ENCODE measurements around the gene DSCAM. TPM values are rescaled to one million over a fixed set of nuclear protein-coding genes. Genes with fewer than 3 reads are reported as not detected.
A peak's percentile ranks its signal among the peaks of the same experiment; 100 is the strongest.

DSCAM gene
- total RNA-seq, 2 donors from 2014 or later, result not detected

DNA sequence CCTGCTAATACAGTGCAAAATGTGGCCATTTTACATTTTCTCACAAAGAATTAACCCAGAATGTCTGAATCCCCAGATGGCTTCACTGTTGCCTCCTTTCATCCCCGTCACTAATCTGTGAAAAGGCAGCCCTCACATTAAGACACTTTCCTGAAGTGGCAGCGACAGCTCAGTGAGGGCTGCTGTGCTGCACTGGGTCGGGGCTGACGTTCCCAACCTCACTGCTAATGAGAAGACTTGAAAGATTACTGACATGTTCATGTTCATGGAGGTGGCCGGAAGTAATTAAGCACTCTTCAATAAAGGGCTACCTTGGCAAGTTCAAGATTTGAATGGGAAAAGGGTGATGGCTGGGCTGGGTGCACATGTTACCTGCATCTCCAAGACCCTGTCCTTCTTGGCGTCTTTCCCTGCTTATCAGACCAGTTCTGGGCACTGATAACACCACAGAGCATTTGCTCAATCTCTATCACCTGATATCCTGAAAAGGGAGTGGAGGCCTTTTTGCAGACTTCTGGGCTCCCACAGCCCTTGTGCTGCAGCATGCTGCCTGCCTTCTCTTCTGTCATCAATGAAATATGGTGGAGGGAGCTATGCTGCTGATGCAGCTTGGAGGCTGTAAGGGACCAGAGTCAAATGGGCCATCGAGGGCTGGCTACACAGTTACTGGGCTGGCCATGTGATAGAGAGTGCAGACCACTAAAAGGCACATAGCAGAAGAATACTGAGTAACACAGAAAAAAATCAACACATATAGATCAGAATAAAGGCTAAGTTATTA is 596.3 kb downstream of the DSCAM start:
- ATAC-seq, result no peak
- Mint-ChIP-seq H3K36me3 (peaks cover 0 to 15% of the 10 kb centered on the region in 2 donors), H3K9me3 (peaks cover 23 to 35% of the 10 kb centered on the region in 2 donors), H3K27ac (no peak overlapping the region)
- no peak for DNase-seq (ENCODE audit: low spot score in 2 of 2)

DNA sequence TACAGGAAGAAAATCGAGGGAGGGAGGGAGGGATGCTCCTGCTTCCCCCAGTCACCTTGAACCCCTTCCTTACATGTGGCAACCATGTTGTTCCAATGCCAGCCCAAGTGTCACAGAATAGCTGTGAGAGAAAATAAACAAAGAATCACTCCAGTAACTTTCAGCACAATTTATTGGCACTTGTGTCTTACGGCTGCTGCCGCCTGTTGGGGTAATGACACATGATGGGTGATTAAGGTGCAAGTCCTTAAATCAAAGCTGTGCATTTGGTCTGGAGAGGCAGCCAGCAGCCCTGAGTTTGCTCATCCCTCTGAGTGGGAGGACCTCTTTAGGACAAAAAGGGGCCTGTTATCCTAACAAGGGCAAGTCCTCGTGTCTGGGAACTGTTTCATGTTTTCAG is 602.0 kb downstream of the DSCAM start:
- DNase-seq (ENCODE audit: low spot score in 2 of 2) (no peak), ATAC-seq (no peak)
- Mint-ChIP-seq H3K36me3 (peaks cover 0 to 10% of the 10 kb centered on the region in 2 donors), H3K9me3 (peaks cover 26 to 27% of the 10 kb centered on the region in 2 donors), H3K27ac (no peak overlapping the region)

DNA sequence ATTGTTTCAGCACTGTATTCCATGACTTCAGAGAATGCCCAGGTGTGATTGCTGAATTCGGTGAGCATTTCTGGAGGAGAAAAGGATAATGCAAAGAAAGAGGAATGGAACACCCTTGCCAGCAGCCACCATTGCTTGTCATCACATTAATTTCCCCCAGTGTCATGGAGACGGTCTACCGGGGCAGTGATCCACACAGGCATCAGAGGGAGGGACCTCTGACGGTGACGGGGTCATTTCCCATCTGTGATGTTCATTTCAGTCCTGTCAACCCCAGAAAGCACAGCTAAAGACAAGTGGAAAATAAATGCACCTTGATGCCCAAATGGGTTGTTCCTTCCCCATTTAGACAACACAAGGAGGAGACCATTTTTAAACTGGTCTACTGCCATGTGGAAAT is 603.3 kb downstream of the DSCAM start:
- no peak for ATAC-seq
- Mint-ChIP-seq H3K9me3 (peaks cover 20 to 21% of the 10 kb centered on the region in 2 donors), H3K36me3 (peaks cover 0 to 9% of the 10 kb centered on the region in 2 donors), H3K27ac (no peak overlapping the region)
- no peak for DNase-seq (ENCODE audit: low spot score in 2 of 2)

DNA sequence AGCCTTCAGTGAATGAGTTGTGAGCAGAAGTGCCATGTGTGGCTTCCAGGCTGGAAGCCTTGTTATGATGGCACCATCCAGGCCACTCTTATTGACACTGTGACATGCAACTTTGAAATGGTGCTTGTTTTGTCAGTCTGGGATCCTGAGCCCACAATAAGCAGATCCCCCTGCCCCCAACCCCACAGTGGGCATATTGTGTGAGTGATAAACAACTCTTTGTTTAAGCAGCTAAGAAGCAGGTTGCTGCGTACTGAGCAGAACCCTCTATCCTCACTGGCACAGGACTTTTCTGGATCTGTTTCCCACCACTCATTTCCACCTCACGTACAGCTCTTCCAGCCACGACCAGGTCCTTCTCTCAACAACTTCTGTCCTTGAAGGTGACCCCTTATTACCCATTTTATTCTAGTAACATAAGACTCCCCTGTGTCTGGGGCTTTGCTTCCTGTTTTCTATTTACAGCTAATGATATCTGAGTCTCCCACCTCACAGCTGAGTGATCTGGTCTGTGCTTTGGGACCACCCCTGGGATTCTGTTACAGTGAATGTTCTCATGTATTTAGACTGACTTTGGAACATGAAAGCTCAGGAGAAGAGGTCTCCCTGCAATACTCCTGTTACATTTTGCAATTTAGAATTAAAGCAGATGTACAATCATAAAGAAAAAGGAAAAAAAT is 604.2 kb downstream of the DSCAM start:
- H3K27ac Mint-ChIP-seq, result no peak overlapping the region
- no peak for ATAC-seq
- no peak for DNase-seq (ENCODE audit: low spot score in 2 of 2)
- peaks cover 14 to 15% of the 10 kb centered on the region in 2 donors for H3K9me3 Mint-ChIP-seq
- H3K36me3 Mint-ChIP-seq, result no peaks in the 10 kb centered on the region

DNA sequence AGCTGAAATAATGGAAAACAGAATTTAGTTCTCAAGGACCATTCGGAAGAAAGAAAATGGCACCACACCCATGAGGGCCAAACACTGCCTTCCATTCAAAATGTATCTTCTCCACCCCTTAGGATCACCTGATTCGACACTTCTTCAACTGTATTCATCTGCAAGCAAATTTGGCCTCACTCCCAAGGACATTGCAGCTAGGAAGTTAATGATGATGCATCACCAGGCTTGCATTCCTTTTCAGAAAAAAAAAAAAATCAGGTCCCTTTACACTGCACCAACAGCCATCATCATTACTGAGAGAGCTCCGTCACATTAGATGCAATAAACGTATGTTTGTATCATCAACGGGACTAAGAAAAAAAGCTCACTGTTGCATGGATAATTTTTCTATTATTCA is 611.4 kb downstream of the DSCAM start:
- no peak for ATAC-seq
- no peak for DNase-seq (ENCODE audit: low spot score in 2 of 2)
- peaks cover 6 to 18% of the 10 kb centered on the region in 2 donors for H3K9me3 Mint-ChIP-seq
- H3K36me3 Mint-ChIP-seq, result no peaks in the 10 kb centered on the region
- H3K27ac Mint-ChIP-seq, result no peak overlapping the region

DNA sequence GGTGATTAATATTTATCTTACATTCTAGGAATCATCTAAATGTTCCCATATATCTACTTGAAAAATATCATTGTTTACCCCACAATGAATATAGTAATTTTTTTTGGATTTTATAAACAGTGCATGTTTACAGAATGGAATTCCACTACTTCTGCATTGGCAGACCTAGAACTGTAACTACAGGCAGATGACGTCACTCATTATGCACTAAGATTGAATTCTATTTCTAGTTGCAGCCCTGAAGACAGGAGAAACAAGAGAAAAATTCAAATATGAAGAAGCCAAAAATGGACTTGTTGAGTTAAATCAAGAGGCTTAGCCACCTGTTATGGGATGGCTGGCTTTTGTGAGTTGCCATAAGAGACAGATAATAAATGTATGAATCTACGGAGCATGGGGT is 615.0 kb downstream of the DSCAM start:
- no peak for DNase-seq (ENCODE audit: low spot score in 2 of 2)
- no peak for ATAC-seq
- Mint-ChIP-seq H3K27ac (no peak overlapping the region), H3K36me3 (no peaks in the 10 kb centered on the region), H3K9me3 (peaks cover 0 to 15% of the 10 kb centered on the region in 2 donors)

DNA sequence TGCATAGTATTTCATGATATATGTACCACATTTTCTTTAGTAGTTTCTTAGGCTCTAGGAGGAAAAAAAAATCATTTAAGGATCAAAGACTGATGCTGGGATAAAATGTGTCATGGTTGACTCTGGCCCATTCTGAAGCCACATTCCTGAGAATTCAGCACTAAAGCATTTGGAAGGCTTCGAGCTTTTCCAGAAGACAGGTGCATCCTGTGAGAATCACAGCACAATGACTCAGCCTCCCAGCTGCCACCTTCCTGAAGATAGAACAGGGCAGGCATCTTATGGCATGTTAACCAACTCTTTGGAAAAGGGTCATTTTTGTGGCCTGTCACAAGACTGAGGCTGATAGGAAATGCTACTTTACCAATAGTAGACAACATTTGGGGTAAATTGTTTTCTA is 619.9 kb downstream of the DSCAM start:
- Mint-ChIP-seq H3K36me3 (peaks cover 0 to 7% of the 10 kb centered on the region in 2 donors), H3K27ac (no peak overlapping the region), H3K9me3 (peaks cover 10 to 18% of the 10 kb centered on the region in 2 donors)
- ATAC-seq (no peak), DNase-seq (ENCODE audit: low spot score in 2 of 2) (no peak)

DNA sequence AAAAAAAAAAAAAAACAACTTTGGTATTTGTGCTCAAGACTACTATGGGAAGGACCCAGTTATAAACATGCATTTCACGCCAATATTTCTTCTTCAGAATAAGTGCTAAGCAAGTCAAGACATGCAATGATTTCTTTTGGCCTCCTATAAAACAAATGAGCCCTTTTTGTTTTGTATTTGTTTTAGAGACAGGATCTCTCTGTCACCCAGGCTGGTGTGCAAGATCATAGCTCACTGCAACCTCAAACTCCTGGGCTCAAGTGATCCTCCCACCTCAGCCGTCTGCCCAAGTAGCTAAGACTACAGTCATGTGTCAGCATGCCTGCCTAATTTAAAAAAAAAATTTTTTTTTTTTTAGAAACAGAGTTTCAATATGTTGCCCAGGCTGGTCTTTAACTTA is 631.0 kb downstream of the DSCAM start:
- no peak for DNase-seq (ENCODE audit: low spot score in 2 of 2)
- Mint-ChIP-seq H3K9me3 (peaks cover 0 to 5% of the 10 kb centered on the region in 2 donors), H3K36me3 (no peaks in the 10 kb centered on the region), H3K27ac (no peak overlapping the region)
- ATAC-seq, result no peak

DNA sequence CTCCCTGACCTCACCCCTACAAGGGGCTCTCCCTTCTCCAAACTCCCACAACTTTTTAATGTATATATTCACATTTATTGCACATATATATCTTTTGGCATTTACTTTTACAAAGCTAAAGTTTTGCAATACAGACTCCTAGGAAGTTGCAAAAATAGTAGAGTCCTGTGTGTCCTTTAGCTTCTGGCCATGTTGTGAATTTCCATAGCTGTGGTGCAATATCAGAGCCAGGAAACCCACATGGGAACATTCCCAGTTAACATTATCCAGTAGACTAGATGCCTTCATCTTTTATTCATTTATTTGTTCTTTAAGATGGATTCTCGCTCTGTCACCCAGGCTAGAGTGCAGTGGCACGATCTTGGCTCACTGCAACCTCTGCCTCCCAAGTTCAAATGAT is 636.7 kb downstream of the DSCAM start:
- no peak for DNase-seq (ENCODE audit: low spot score in 2 of 2)
- Mint-ChIP-seq H3K9me3 (no peaks in the 10 kb centered on the region), H3K27ac (no peak overlapping the region), H3K36me3 (no peaks in the 10 kb centered on the region)
- ATAC-seq, result no peak

DNA sequence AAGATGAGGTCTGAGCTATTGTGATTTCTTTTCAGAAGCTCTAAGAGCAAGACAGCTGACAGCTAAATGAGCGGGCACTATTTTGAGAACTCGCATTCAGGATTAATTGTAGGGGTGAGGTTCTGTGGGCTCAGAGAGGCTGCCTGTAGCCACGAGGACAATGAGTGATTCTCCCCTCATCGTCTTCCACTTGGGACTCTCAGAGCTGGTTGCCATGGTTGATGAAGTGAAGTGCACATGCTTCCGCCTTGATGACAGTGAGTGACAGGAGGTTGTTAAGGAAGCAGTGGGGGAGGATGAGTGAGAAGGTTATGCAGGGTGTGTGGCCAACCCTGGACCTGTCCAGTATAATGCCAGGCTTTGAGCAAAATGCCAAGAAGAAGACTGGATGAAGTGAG is 638.0 kb downstream of the DSCAM start:
- Mint-ChIP-seq H3K27ac (peak overlapping the region in 1 of 2 donors; percentile 57), H3K36me3 (no peaks in the 10 kb centered on the region), H3K9me3 (no peaks in the 10 kb centered on the region)
- ATAC-seq, result no peak
- no peak for DNase-seq (ENCODE audit: low spot score in 2 of 2)

DNA sequence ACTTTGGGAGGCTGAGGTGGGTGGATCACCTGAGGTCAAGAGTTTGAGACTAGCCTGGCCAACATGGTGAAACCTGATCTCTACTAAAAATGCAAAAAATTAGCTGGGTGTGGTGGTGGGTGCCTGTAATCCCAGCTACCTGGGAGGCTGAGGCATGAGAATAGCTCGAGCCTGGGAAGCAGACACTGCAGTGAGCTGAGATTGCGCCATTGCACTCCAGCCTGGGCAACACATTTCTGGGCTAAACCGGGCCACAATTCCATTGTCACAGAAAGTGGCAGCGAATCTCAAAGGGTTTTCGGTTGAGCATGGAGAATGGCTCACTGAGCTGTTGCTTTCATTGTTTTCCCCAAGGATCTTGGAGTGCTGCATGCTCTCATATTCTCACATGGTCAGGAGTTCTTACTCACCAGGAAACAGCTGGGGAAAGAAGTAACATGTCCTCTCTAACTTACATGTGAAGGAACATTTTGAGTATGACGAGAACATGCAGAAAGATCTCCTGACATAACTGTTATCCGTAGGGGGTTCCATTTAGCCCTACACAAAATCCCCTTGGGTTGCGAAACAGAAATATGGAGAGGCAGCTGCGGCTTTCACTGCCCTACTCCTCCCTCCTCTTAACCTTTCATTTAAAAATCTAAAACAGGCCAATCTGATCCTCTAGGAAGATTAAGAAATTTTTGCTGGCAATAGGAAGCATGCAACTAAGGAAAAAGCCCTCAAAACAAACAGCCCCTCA is 638.6 kb downstream of the DSCAM start:
- no peak for ATAC-seq

DNA sequence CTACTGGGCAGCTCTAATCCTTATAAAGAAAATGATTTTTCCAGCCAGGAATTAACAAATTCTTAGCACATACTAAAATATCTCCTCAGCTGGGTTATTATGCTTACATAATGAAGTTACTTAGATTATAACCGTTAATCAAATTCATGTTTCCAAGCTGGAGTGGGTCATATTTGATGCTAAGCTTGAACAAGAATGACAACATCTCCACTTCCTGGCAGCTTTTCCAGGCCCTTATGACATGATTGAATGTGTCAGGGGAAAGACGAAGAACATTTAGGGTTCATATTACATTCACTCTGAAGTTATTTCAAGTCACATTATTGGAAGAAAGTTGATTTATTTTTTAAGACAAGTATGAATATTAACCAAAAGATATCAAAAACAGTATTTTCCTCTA is 646.0 kb downstream of the DSCAM start:
- ATAC-seq (no peak), DNase-seq (ENCODE audit: low spot score in 2 of 2) (no peak)
- Mint-ChIP-seq H3K27ac (no peak overlapping the region), H3K36me3 (peaks cover 0 to 7% of the 10 kb centered on the region in 2 donors), H3K9me3 (peaks cover 16 to 26% of the 10 kb centered on the region in 2 donors)

More for the DNA sequence above, 638.6 kb downstream of the DSCAM start:
- DNase-seq (ENCODE audit: low spot score in 2 of 2), result no peak
- Mint-ChIP-seq H3K27ac (peak overlapping the region in 1 of 2 donors; percentile 57), H3K36me3 (no peaks in the 10 kb centered on the region), H3K9me3 (no peaks in the 10 kb centered on the region)

DNA sequence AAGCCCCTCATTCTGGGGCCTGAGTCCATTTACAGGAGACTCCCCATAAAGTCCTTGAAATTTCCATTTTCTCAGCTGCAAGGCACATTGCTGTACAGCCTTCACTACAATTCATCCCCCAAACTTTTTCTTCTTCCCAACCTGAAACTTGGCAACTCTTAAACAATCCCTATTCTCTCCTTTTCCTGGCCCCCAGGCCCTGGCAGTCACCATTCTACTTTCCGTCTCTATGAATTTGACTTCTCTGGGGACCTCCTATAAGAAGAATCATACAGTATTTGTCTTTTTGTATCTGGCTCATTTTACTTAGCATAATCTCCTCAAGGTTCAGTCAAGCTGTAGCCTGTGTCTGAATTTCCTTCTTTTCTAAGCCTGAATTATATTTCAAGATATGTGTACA is 646.8 kb downstream of the DSCAM start:
- ATAC-seq, result no peak
- peaks cover 16 to 26% of the 10 kb centered on the region in 2 donors for H3K9me3 Mint-ChIP-seq

DNA sequence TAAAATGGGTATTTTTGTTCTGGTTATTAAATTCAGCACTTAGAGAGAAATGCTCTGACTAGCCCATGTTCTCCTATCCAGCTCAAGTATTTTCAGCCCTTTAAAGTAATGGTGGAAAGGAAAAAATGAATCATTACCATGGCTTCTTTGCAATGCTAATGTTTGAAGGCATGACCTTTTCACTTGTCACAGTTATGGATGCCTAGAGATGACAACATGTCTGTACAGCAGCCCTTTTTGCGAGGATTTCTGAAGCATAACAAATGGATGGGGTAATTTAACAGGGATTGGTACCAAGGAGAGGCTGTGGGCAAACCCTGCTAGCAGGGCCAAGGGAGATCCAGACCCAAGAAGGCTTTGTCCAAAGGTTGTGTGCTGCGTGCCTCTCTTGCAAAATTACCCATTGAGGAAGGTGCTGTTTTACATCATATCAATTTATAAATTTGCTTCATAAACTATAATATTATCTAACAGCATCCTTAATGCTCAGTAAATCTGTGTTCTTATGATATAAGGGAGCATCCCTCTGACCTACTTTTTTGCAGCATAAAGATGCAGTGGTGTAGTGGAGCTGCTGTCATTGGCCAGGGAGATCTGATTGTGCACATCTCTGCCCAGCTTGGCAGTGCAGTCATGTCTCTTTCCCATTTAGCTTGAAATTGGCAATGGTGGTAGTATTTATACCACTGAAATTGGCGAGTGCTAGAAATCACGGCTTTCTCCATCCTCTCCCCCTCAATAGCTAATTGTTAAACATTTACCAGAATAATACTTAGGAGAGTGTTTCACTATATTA is 652.6 kb downstream of the DSCAM start:
- no peak overlapping the region for H3K27ac Mint-ChIP-seq

More for the DNA sequence above, 646.8 kb downstream of the DSCAM start:
- no peak for DNase-seq (ENCODE audit: low spot score in 2 of 2)
- Mint-ChIP-seq H3K27ac (no peak overlapping the region), H3K36me3 (peaks cover 0 to 7% of the 10 kb centered on the region in 2 donors)

DNA sequence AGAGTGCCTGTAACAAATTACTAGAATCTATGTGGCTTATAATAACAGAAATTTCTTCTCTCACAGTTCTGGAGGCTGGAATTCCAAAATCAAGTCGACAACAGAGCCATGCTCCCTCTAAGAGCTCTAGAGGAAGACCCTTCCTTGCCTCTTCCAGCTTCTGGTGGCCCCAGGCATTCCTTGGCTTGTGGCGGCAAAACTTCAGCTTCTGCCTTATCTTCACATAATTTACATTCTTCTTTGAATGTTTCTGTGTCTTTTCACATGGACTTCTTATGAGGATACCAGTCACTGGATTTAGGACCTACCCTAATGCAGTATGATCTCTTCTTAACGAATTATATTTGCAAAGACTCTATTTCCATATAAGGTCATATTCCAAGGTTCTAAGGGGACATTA is 655.3 kb downstream of the DSCAM start:
- ATAC-seq (no peak), DNase-seq (ENCODE audit: low spot score in 2 of 2) (no peak)
- H3K27ac Mint-ChIP-seq, result no peak overlapping the region
- H3K9me3 Mint-ChIP-seq, result peaks cover 8 to 21% of the 10 kb centered on the region in 2 donors
- H3K36me3 Mint-ChIP-seq, result peaks cover 0 to 6% of the 10 kb centered on the region in 2 donors

More for the DNA sequence above, 652.6 kb downstream of the DSCAM start:
- no peak for ATAC-seq
- DNase-seq (ENCODE audit: low spot score in 2 of 2), result no peak
- Mint-ChIP-seq H3K36me3 (peaks cover 0 to 6% of the 10 kb centered on the region in 2 donors), H3K9me3 (peaks cover 17 to 39% of the 10 kb centered on the region in 2 donors)

DNA sequence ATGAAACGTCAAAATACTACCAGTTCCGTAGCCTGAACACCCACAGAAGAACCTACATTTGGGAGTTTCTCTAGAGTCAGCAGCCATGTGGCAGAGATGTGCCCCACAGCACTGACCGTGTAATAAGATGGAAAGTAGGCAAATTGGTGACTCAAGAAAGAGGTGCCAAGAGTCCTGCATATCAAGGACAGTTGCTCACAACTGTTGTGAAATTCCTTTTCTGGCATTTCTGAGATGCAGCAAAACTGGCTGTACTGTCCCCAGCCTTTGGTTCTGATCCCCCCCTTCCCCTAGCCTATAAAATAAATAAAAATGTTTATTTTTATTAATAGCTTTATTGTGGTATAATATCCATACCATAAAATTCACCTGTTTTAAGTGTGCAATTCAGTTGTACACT is 655.8 kb downstream of the DSCAM start:
- Mint-ChIP-seq H3K27ac (no peak overlapping the region), H3K9me3 (peaks cover 5 to 18% of the 10 kb centered on the region in 2 donors), H3K36me3 (peaks cover 0 to 6% of the 10 kb centered on the region in 2 donors)
- DNase-seq (ENCODE audit: low spot score in 2 of 2) (no peak), ATAC-seq (no peak)

All from activated naive CD4-positive, alpha-beta T cell treated with anti-CD3 and anti-CD28 coated beads, Interleukin-2, amount 50 U/mL, for 72 hours (primary cell).